Mucosa of descending colon (tissue), 3 donors: ENCODE data around the gene TMX2. TPM values are rescaled to one million over a fixed set of nuclear protein-coding genes. Genes with fewer than 3 reads are reported as not detected.
"Not testable (repeated sequence)": the region's sequence is repeated elsewhere in the genome, so short reads cannot be mapped to it uniquely, and the experiment has no call there.

Experiments
- ATAC-seq: fragments of 200-7000 bp; cut with Tn5 transposase; one replicate; pipeline ENCODE4 v1.9.1; 2020; ENCODE audit warnings: mild to moderate bottlenecking, moderate library complexity
- DNase-seq, 3 donors: peaks; one replicate each; pipeline ENCODE4 v3.0.0-alpha.2; 2020
- H3K36me3 ChIP-seq: fragments of 200-600 bp; one replicate; pipeline ENCODE4 v1.8.0; 2021; ENCODE audit warnings: low read depth, mild to moderate bottlenecking
- H3K4me1 ChIP-seq: fragments of 200-600 bp; one replicate; pipeline ENCODE4 v1.8.0; 2021; ENCODE audit warnings: low read depth, mild to moderate bottlenecking
- H3K4me3 ChIP-seq: fragments of 200-600 bp; one replicate; pipeline ENCODE4 v1.8.0; 2021; ENCODE audit warnings: mild to moderate bottlenecking
- H3K9me3 ChIP-seq: fragments of 200-600 bp; one replicate; pipeline ENCODE4 v1.8.0; 2021; ENCODE audit warnings: mild to moderate bottlenecking
- intact Hi-C, 2 donors: fragments of 100-400 bp; cut with DNase I in 1 of 2; cut with micrococcal nuclease in 1 of 2; formaldehyde crosslinking; loops; one replicate each; pipeline versions ENCODE4 v1.11.0 to v1.11.1; 2022; cut with DNase I, micrococcal nuclease
- total RNA-seq, 3 donors: library from RNA; stranded (reverse); fragmentation: NEBNext Ultra II Directional in 2 of 3; extraction: Animal tissue kit (Norgen Biotek cat#: 25700) in 2 of 3; gene quantifications; one replicate each; pipeline versions ENCODE4 v1.2.1 to v1.2.4, GENCODE V29; 2021 to 2023
- TF ChIP-seq, protein P1 (sequence below): fragments of 200-600 bp; IDR thresholded peaks from one replicate; pipeline ENCODE4 v1.8.0; 2022; ENCODE audit warnings: antibody characterized with exemption, mild to moderate bottlenecking
- donor health status: DM: no; HTN: no; CAD: no; lungs with moderate emphysema.
- donor health status: DM: no; HTN: no; CAD: no.
- donor health status: DM: no; HTN: yes; CAD: no.

The TMX2 gene
- total RNA-seq, 3 donors from 2014 or later = 83.6 to 119 (median 113) TPM

DNA sequence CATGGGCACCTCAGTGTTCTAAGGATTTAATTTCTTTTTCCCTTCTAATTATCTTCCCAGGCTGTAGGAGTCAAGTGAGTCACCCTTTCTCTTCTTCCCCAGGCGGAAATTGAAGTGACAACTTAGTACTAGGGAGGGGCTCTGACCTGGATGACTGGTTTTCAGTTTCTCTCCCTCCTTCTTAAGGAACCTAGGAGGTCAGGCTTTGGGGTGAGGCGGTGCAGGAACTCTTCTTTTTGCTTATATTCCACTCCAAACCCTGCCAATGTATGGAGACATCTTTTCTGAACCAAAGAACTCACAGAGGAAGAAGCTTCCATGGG lies 31.9 kb upstream of the TMX2 start:
- Histone ChIP-seq H3K4me3 (no peak overlapping the region), H3K9me3 (no peaks in the 10 kb centered on the region), H3K4me1 (peaks cover 9% of the 10 kb centered on the region), H3K36me3 (peaks cover 14% of the 10 kb centered on the region)
- DNase-seq (no peak), ATAC-seq (peak; percentile 88)
- intact Hi-C loops = no loop called here
- TF ChIP-seq, protein P1, sequence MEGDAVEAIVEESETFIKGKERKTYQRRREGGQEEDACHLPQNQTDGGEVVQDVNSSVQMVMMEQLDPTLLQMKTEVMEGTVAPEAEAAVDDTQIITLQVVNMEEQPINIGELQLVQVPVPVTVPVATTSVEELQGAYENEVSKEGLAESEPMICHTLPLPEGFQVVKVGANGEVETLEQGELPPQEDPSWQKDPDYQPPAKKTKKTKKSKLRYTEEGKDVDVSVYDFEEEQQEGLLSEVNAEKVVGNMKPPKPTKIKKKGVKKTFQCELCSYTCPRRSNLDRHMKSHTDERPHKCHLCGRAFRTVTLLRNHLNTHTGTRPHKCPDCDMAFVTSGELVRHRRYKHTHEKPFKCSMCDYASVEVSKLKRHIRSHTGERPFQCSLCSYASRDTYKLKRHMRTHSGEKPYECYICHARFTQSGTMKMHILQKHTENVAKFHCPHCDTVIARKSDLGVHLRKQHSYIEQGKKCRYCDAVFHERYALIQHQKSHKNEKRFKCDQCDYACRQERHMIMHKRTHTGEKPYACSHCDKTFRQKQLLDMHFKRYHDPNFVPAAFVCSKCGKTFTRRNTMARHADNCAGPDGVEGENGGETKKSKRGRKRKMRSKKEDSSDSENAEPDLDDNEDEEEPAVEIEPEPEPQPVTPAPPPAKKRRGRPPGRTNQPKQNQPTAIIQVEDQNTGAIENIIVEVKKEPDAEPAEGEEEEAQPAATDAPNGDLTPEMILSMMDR = no peak

DNA sequence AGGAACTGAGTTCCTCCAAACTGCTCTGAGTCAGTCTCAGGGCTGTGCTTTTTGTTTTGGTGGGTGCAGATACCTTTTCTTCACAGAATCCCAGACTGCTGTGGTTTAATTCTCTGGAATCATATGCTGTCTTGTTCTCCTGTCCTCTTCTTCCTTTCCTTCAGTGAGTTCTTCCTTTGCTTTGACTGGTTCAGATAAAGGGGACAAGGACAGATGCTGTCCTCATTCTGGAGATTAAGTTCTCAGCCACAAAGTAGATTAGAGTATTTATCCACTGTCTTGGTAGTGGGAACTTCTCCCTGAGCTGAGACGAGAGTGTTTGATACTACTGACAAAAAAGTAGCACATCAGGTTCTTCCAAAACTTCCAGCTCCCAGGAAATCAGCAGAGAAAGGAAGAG lies 31.2 kb upstream of the TMX2 start:
- no peak for ATAC-seq

DNA sequence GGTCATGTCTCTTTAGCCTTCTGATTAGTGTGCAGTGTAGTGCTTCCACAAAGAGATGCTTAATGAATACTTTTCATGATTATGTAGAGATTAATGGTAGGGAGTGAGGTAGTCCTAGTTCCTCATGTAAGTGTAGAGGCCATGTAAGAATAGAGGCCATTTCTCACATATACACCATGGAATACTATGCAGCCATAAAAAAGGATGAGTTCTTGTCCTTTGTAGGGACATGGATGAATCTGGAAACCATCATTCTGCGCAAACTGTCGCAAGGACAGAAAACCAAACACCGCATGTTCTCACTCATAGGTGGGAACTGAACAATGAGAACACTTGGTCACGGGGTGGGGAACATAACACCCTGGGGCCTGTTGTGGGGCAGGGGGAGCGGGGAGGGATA lies 21.9 kb upstream of the TMX2 start:
- intact Hi-C loops, H3K4me3 ChIP-seq, H3K9me3 ChIP-seq, DNase-seq, H3K4me1 ChIP-seq, ATAC-seq: not testable (repeated sequence)
- H3K36me3 ChIP-seq = peaks cover 35% of the 10 kb centered on the region

More for the DNA sequence above, 31.2 kb upstream of the TMX2 start:
- H3K4me3 ChIP-seq = no peak overlapping the region
- TF ChIP-seq, protein P1 = no peak
- peaks cover 9% of the 10 kb centered on the region for H3K4me1 ChIP-seq
- H3K9me3 ChIP-seq = no peaks in the 10 kb centered on the region
- peaks cover 14% of the 10 kb centered on the region for H3K36me3 ChIP-seq
- no peak for DNase-seq
- intact Hi-C loops = no loop called here

DNA sequence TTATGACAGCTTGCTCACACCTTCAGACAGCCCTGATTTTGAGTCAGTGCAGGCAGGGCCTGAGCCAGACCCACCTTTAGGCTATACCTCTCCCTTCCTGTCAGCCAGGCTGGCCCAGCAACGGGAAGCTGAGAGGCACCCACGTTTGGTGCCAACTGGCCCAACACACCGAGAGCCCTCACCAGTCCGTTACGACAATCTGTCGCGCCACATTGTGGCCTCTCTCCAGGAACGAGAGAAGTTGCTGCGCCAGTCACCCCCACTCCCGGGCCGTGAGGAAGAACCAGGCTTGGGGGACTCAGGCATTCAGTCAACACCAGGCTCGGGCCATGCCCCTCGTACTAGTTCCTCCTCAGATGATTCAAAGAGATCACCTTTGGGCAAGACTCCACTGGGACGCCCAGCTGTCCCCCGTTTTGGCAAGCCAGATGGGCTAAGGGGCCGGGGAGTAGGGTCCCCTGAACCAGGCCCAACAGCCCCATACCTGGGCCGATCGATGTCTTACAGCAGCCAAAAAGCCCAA lies 13.5 kb upstream of the TMX2 start:
- peaks cover 25% of the 10 kb centered on the region for H3K36me3 ChIP-seq
- no peak overlapping the region for H3K4me3 ChIP-seq
- H3K9me3 ChIP-seq = no peaks in the 10 kb centered on the region
- ATAC-seq = peak; percentile 14
- intact Hi-C loops = no loop called here
- TF ChIP-seq, protein P1 = no peak
- DNase-seq = no peak
- no peaks in the 10 kb centered on the region for H3K4me1 ChIP-seq

DNA sequence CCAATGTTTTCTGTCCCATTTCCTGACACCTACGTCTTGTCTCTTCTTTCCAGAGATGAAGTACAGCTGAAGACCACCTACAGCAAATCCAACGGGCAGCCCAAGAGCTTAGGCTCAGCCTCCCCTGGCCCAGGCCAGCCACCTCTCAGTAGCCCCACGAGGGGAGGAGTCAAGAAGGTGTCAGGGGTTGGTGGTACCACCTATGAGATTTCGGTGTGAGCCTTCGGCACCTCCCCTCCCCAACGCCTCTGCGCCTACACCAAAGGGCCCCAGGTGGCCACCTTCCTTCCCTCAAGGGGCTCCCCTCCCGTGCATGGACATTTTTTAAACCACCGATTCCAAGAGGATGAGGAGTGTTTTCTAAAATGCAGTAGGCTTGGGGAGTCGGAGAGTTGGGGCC lies 12.6 kb upstream of the TMX2 start:
- intact Hi-C loops = no loop called here
- H3K4me3 ChIP-seq = no peak overlapping the region
- peaks cover 16% of the 10 kb centered on the region for H3K36me3 ChIP-seq
- no peaks in the 10 kb centered on the region for H3K4me1 ChIP-seq
- no peaks in the 10 kb centered on the region for H3K9me3 ChIP-seq
- DNase-seq = no peak
- no peak for ATAC-seq
- TF ChIP-seq, protein P1 = no peak

DNA sequence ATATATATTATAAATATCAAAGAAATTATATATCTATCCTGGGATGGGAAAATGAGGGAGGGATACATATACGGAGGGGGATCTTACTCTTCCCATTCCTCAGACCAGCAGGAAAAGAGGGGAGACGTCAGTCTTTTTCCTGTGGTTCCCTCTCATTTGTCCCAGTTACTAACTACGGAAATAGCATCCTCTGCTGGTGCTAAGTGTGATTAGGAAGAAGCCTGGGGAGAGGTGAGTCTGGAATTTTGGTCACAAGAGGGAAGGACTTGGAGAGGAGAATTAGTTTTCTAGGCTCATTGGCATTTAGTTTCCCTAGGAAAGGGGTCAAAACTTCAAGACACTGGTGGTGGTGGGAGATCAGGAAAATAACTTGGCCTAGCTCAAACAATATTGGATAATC lies 12.0 kb upstream of the TMX2 start:
- Histone ChIP-seq H3K36me3 (peaks cover 11% of the 10 kb centered on the region), H3K9me3 (no peaks in the 10 kb centered on the region), H3K4me1 (no peaks in the 10 kb centered on the region), H3K4me3 (no peak overlapping the region)
- ATAC-seq (no peak), DNase-seq (no peak)
- intact Hi-C loops = no loop called here
- TF ChIP-seq, protein P1 = no peak
